ENCODE measurements around the gene HOXD9. TPM values are rescaled to one million over a fixed set of nuclear protein-coding genes. Genes with fewer than 3 reads are reported as not detected.
A peak's percentile ranks its signal among the peaks of the same experiment; 100 is the strongest.

The HOXD9 gene
- polyA plus RNA-seq, 1 donor from 2014 or later: not detected

DNA sequence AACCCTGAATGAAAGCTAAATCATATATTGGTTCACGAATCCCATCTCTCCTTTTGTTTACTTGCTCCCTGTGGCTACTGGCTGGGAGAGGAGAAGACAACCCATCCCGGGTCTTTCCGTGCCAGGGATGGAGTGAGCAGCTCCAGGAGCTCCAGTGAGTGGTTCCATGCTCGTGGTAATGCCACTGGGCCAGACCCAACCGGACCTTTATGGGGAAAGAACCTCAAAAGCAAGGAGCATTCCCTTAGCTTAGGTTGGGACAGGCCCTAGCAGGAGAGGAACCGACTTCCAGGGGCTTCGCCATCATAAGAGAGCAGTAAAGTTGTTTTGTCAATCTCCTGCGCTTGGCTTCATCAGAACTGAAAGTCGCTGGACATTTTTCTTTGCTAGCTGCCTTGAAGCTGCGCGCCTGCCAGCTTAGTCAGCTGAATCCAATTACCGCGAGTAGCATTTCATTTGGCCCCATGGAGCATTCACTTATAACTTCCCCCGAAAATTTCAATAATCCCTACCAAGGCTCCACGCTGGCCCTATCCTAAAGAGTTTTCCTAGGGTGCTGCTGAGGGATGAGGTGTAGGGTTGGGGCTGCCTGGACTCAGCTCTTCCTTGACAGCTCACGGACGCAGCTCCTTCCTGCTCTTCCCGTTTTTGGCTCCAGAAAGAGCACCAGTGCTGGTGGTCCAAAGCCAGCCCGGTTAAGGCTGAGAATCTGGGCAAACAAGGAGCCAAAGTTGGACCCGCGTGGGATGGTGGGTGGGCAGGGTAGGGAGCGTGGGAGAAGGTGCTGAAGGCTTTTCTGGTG, 39.5 kb downstream of the HOXD9 start:
- H3K9me2 ChIP-seq (ENCODE audit: insufficient read depth, low read length): no peaks in the 10 kb centered on the region
- no peaks in the 10 kb centered on the region for H3K79me2 ChIP-seq (replicated peaks; ENCODE audit: insufficient read depth, low read length)
- no peaks in the 10 kb centered on the region for H4K20me1 ChIP-seq (ENCODE audit: insufficient read depth)
- H3K27me3 ChIP-seq (ENCODE audit: insufficient read depth, low read depth, low read length): peaks cover 100% of the 10 kb centered on the region
- no peak overlapping the region for H3K27ac ChIP-seq (ENCODE audit: low read length)
- TF ChIP-seq EZH2 (IDR thresholded peaks at IDR 0.05; ENCODE audit: borderline replicate concordance, insufficient read depth, low read length, poor library complexity, severe bottlenecking) (no peak), REST (IDR thresholded peaks at IDR 0.05; ENCODE audit: borderline replicate concordance) (no peak), TAF1 (IDR thresholded peaks at IDR 0.05; ENCODE audit: low read depth) (no peak), SMC3 (conservative IDR thresholded peaks at IDR 0.05; ENCODE audit: poor library complexity) (no peak), MXI1 (conservative IDR thresholded peaks at IDR 0.05; ENCODE audit: poor library complexity, severe bottlenecking) (no peak), RAD21 (conservative IDR thresholded peaks at IDR 0.05) (no peak), EP300 (conservative IDR thresholded peaks at IDR 0.05; ENCODE audit: poor library complexity, severe bottlenecking) (no peak), POLR2AphosphoS5 (IDR thresholded peaks at IDR 0.05) (no peak)
- TF ChIP-seq, protein P1, sequence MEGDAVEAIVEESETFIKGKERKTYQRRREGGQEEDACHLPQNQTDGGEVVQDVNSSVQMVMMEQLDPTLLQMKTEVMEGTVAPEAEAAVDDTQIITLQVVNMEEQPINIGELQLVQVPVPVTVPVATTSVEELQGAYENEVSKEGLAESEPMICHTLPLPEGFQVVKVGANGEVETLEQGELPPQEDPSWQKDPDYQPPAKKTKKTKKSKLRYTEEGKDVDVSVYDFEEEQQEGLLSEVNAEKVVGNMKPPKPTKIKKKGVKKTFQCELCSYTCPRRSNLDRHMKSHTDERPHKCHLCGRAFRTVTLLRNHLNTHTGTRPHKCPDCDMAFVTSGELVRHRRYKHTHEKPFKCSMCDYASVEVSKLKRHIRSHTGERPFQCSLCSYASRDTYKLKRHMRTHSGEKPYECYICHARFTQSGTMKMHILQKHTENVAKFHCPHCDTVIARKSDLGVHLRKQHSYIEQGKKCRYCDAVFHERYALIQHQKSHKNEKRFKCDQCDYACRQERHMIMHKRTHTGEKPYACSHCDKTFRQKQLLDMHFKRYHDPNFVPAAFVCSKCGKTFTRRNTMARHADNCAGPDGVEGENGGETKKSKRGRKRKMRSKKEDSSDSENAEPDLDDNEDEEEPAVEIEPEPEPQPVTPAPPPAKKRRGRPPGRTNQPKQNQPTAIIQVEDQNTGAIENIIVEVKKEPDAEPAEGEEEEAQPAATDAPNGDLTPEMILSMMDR (IDR thresholded peaks at IDR 0.05; ENCODE audit: poor library complexity, severe bottlenecking): no peak
- peaks cover 23% of the 10 kb centered on the region for H3K9me3 ChIP-seq (ENCODE audit: low read length)
- H3F3A ChIP-seq (ENCODE audit: insufficient read depth, low read length, poor library complexity, severe bottlenecking): no peaks in the 10 kb centered on the region
- H3K4me2 ChIP-seq (ENCODE audit: low read length): no peak overlapping the region
- H3K4me3 ChIP-seq (ENCODE audit: low read length): no peak overlapping the region
- no peak overlapping the region for H2AFZ ChIP-seq (ENCODE audit: low read depth, low read length)
- no peaks in the 10 kb centered on the region for H3K36me3 ChIP-seq (ENCODE audit: insufficient read depth, low read length)
- no peak overlapping the region for H3K9ac ChIP-seq (ENCODE audit: low read length)

DNA sequence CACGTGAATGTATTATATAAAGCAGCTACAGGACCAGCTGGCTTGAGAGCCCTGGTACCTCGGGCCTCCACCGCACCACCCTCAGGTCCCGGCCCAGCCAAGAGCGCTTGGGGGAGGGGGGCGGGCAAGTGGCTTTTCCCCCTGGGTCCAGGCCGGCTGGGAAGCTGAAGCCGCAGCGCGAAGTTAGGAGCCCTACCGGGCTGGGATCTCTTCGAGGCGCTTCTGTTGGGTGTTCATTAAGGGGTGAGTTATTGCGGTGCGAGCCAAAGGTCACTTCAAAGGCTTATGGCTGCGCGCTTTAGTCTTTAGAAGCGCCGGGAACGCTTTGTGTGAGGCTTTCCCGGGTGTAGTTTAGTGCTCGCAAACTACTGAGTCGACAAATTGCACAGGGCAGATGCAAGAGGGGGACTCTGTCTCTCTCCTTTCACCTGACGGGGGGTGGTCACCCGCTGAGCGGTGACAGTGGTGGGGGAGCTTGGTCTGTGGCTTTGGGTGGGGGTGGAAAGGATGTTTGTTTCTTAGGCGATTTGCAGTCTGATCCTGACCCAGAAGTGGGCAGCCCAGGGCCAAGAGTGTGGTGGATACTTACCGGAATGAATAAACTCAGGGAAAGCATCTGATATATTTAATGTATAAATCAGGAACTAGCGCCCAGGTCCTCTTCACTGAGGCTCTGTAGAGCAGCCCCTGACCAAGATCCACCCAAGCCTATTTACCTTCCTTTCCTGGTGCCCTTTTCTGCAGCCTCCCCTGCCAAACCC, 40.6 kb downstream of the HOXD9 start:
- H3K9me3 ChIP-seq (ENCODE audit: low read length): peaks cover 23% of the 10 kb centered on the region
- H3K27ac ChIP-seq (ENCODE audit: low read length): no peak overlapping the region
- no peak overlapping the region for H3K4me3 ChIP-seq (ENCODE audit: low read length)
- peaks cover 100% of the 10 kb centered on the region for H3K27me3 ChIP-seq (ENCODE audit: insufficient read depth, low read depth, low read length)
- H4K20me1 ChIP-seq (ENCODE audit: insufficient read depth): no peaks in the 10 kb centered on the region
- no peaks in the 10 kb centered on the region for H3K36me3 ChIP-seq (ENCODE audit: insufficient read depth, low read length)
- H3K79me2 ChIP-seq (replicated peaks; ENCODE audit: insufficient read depth, low read length): no peaks in the 10 kb centered on the region
- no peaks in the 10 kb centered on the region for H3K9me2 ChIP-seq (ENCODE audit: insufficient read depth, low read length)
- no peak for TF ChIP-seq MXI1 (conservative IDR thresholded peaks at IDR 0.05; ENCODE audit: poor library complexity, severe bottlenecking)
- TF ChIP-seq EZH2 (IDR thresholded peaks at IDR 0.05; ENCODE audit: borderline replicate concordance, insufficient read depth, low read length, poor library complexity, severe bottlenecking): peak; percentile 63
- H3K4me2 ChIP-seq (ENCODE audit: low read length): no peak overlapping the region
- H3F3A ChIP-seq (ENCODE audit: insufficient read depth, low read length, poor library complexity, severe bottlenecking): no peaks in the 10 kb centered on the region
- H2AFZ ChIP-seq (ENCODE audit: low read depth, low read length): no peak overlapping the region
- no peak overlapping the region for H3K9ac ChIP-seq (ENCODE audit: low read length)

Data from neural cell (in vitro differentiated cells).